SH-SY5Y (cell line): ENCODE data around the gene GLDN.

Experiments
- GATA2 ChIP-seq: IDR thresholded peaks from 2 replicates; pipeline ENCODE4 v1.6.1; 2011; ENCODE audit warnings: mild to moderate bottlenecking, low read depth, low read length
- GATA3 ChIP-seq: IDR thresholded peaks from 2 replicates; pipeline ENCODE4 v1.6.1; 2011; ENCODE audit warnings: low read depth, mild to moderate bottlenecking, low read length, moderate library complexity

- TF ChIP-seq GATA2, result no peak
- no peak for TF ChIP-seq GATA3
These were observed 7.4 kb upstream of the GLDN start for GRCh38 chr15:51334011-51334451.
